ENCODE results near the gene TAS2R20. TPM values are rescaled to one million over a fixed set of nuclear protein-coding genes. Genes with fewer than 3 reads are reported as not detected.

Gene TAS2R20
- polyA plus RNA-seq, 1 of the 3 experiments (the other 2 are of a cell fraction), result 0.33 TPM

DNA sequence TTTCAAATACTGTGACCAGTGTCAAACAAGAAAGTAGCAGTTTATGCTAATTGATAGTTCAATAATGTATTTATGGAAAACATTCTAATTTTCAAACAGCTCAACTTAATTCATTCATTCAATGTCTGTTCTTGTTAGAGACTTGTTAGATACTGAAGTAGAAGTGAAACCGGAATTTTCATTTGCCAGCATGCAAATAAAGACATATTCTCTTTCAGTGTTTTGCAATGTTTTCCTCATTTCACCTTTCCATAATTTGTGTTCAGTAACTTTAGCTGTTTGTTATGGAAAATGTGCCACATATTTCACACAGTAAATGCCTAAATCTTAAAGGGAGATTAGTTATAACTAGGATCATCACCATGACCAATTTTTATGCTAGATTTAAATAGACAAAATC, 32.6 kb downstream of the TAS2R20 start (continued):
- TF ChIP-seq ELF1 (IDR thresholded peaks at IDR 0.05) (no peak), RFX5 (IDR thresholded peaks at IDR 0.05; ENCODE audit: low read length) (no peak)
- TF ChIP-seq, protein P1, sequence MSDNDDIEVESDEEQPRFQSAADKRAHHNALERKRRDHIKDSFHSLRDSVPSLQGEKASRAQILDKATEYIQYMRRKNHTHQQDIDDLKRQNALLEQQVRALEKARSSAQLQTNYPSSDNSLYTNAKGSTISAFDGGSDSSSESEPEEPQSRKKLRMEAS (IDR thresholded peaks at IDR 0.05; ENCODE audit: low read depth), result no peak

DNA sequence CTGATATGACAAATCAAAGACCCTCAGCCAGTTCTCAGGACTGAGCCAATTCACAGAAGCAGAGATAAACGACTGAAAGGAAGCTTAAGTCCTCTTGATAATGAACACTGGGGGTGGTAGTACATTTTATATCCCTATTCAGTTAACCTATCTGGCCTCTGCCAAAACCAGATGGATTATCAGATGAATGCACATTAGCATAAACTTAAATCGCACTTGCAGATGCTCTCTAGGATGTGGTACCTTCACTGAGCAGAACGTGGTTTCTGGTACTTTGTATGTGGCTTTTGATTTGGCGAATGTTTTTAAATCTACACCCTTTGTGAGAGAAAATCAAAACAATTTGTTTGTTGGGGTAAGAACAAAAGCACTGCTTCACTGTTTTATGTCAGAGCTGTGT, 37.9 kb downstream of the TAS2R20 start:
- H3K79me2 ChIP-seq (ENCODE audit: insufficient read depth), result peaks cover 17% of the 10 kb centered on the region; the same call in 1 of the 2 replicates
- no peak for DNase-seq
- H3K9ac ChIP-seq, result no peak overlapping the region
- ChIA-PET CTCF (no interaction called here), POLR2A (no interaction called here)
- WGBS (ENCODE audit: low lambda C conversion rate), result 75% methylated on average over 4 of the region's 4 CpGs
- H3K4me1 ChIP-seq (ENCODE audit: control insufficient read depth in 1 of 2, insufficient read depth in 2 of 2, low read depth in 1 of 2, low read length in 1 of 2), result no peaks in the 10 kb centered on the region; a peak in 1 of 4 replicates
- H3F3A ChIP-seq (replicated peaks; ENCODE audit: insufficient read depth), result no peaks in the 10 kb centered on the region
- H3K9me2 ChIP-seq, result no peaks in the 10 kb centered on the region
- H3K36me3 ChIP-seq (replicated peaks in 1 of 2; ENCODE audit: control insufficient read depth in 1 of 2, insufficient read depth in 2 of 2, low read length in 1 of 2), result no peaks in the 10 kb centered on the region
- H3K27me3 ChIP-seq (ENCODE audit: insufficient read depth), result no peaks in the 10 kb centered on the region
- TF ChIP-seq, protein P2, sequence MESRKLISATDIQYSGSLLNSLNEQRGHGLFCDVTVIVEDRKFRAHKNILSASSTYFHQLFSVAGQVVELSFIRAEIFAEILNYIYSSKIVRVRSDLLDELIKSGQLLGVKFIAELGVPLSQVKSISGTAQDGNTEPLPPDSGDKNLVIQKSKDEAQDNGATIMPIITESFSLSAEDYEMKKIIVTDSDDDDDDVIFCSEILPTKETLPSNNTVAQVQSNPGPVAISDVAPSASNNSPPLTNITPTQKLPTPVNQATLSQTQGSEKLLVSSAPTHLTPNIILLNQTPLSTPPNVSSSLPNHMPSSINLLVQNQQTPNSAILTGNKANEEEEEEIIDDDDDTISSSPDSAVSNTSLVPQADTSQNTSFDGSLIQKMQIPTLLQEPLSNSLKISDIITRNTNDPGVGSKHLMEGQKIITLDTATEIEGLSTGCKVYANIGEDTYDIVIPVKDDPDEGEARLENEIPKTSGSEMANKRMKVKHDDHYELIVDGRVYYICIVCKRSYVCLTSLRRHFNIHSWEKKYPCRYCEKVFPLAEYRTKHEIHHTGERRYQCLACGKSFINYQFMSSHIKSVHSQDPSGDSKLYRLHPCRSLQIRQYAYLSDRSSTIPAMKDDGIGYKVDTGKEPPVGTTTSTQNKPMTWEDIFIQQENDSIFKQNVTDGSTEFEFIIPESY (IDR thresholded peaks at IDR 0.05; ENCODE audit: borderline replicate concordance, low read depth), result no peak
- TF ChIP-seq SMC3 (IDR thresholded peaks at IDR 0.05; ENCODE audit: low read depth, low read length) (no peak), CHD2 (IDR thresholded peaks at IDR 0.05; ENCODE audit: low read length, partially characterized antibody) (no peak)
- TF ChIP-seq, protein P3, sequence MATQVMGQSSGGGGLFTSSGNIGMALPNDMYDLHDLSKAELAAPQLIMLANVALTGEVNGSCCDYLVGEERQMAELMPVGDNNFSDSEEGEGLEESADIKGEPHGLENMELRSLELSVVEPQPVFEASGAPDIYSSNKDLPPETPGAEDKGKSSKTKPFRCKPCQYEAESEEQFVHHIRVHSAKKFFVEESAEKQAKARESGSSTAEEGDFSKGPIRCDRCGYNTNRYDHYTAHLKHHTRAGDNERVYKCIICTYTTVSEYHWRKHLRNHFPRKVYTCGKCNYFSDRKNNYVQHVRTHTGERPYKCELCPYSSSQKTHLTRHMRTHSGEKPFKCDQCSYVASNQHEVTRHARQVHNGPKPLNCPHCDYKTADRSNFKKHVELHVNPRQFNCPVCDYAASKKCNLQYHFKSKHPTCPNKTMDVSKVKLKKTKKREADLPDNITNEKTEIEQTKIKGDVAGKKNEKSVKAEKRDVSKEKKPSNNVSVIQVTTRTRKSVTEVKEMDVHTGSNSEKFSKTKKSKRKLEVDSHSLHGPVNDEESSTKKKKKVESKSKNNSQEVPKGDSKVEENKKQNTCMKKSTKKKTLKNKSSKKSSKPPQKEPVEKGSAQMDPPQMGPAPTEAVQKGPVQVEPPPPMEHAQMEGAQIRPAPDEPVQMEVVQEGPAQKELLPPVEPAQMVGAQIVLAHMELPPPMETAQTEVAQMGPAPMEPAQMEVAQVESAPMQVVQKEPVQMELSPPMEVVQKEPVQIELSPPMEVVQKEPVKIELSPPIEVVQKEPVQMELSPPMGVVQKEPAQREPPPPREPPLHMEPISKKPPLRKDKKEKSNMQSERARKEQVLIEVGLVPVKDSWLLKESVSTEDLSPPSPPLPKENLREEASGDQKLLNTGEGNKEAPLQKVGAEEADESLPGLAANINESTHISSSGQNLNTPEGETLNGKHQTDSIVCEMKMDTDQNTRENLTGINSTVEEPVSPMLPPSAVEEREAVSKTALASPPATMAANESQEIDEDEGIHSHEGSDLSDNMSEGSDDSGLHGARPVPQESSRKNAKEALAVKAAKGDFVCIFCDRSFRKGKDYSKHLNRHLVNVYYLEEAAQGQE (IDR thresholded peaks at IDR 0.05; ENCODE audit: low read depth, low read length), result no peak
- TF ChIP-seq, protein P4, sequence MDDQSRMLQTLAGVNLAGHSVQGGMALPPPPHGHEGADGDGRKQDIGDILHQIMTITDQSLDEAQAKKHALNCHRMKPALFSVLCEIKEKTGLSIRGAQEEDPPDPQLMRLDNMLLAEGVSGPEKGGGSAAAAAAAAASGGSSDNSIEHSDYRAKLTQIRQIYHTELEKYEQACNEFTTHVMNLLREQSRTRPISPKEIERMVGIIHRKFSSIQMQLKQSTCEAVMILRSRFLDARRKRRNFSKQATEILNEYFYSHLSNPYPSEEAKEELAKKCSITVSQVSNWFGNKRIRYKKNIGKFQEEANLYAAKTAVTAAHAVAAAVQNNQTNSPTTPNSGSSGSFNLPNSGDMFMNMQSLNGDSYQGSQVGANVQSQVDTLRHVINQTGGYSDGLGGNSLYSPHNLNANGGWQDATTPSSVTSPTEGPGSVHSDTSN (IDR thresholded peaks at IDR 0.05), result no peak
- no peaks in the 10 kb centered on the region; the same call in 1 of the 2 replicates for H3K9me3 ChIP-seq
- no peak overlapping the region for H2AFZ ChIP-seq (ENCODE audit: low read depth)
- H3K4me2 ChIP-seq, result no peak overlapping the region
- H4K20me1 ChIP-seq (ENCODE audit: insufficient read depth), result no peaks in the 10 kb centered on the region
- H3K4me3 ChIP-seq (ENCODE audit: low read depth in 2 of 2, low read length in 1 of 2), result no peak overlapping the region
- no peak overlapping the region for H3K27ac ChIP-seq (ENCODE audit: low read depth in 2 of 2, low read length in 1 of 2)
